HEK293T (cell line): ENCODE data around the gene INTS2.

Source experiments
- CTCF ChIA-PET: fragments of 350-600 bp; formaldehyde crosslinking; extraction: SDS; loops from one replicate; lab custom pipeline; 2021; ENCODE audit warnings: antibody characterized with exemption, inconsistent platforms; lab: Yijun Ruan, JAX
- POLR2A ChIA-PET: fragments of 350-600 bp; formaldehyde crosslinking; extraction: SDS; loops from one replicate; lab custom pipeline; 2020; ENCODE audit warnings: antibody characterized with exemption, inconsistent platforms; lab: Yijun Ruan, JAX
- DNase-seq: peaks from one replicate; pipeline ENCODE4 v3.0.0; 2012; ENCODE audit warnings: mixed read lengths; ENCODE audit errors: extremely low spot score
- ARNT ChIP-seq: fragments of 450-650 bp; IDR thresholded peaks from 2 replicates; pipeline ENCODE4 v1.6.1; 2017; ENCODE audit warnings: mild to moderate bottlenecking
- BHLHE40 ChIP-seq: fragments of 450-650 bp; IDR thresholded peaks from 2 replicates; pipeline ENCODE4 v1.6.1; 2016; ENCODE audit warnings: mild to moderate bottlenecking, moderate library complexity, borderline replicate concordance
- CTBP1 ChIP-seq: fragments of 450-650 bp; IDR thresholded peaks from 2 replicates; pipeline ENCODE4 v1.6.1; 2016; ENCODE audit warnings: borderline replicate concordance
- ELF4 ChIP-seq: fragments of 450-650 bp; IDR thresholded peaks from 2 replicates; pipeline ENCODE4 v1.6.1; 2017; ENCODE audit warnings: antibody characterized with exemption
- FOXA1 ChIP-seq: fragments of 450-650 bp; IDR thresholded peaks from 2 replicates; pipeline ENCODE4 v1.6.1; 2016; ENCODE audit warnings: mild to moderate bottlenecking
- FOXK2 ChIP-seq: fragments of 450-650 bp; IDR thresholded peaks from 2 replicates; pipeline ENCODE4 v1.6.1; 2016; ENCODE audit warnings: mild to moderate bottlenecking
- FOXM1 ChIP-seq: fragments of 450-650 bp; IDR thresholded peaks from 2 replicates; pipeline ENCODE4 v1.6.1; 2017; ENCODE audit warnings: mild to moderate bottlenecking, borderline replicate concordance
- HDGF ChIP-seq: fragments of 450-650 bp; IDR thresholded peaks from 2 replicates; pipeline ENCODE4 v1.6.1; 2017; ENCODE audit warnings: antibody characterized with exemption, borderline replicate concordance
- L3MBTL2 ChIP-seq: fragments of 450-650 bp; conservative IDR thresholded peaks from 2 replicates; pipeline ENCODE4 v1.6.1; 2016; ENCODE audit warnings: mild to moderate bottlenecking
- LEF1 ChIP-seq: fragments of 450-650 bp; IDR thresholded peaks from 2 replicates; pipeline ENCODE4 v1.6.1; 2017; ENCODE audit warnings: mild to moderate bottlenecking, borderline replicate concordance
- NFRKB ChIP-seq: fragments of 450-650 bp; IDR thresholded peaks from 2 replicates; pipeline ENCODE4 v1.6.1; 2016; ENCODE audit warnings: mild to moderate bottlenecking, moderate library complexity
- SP1 ChIP-seq: fragments of 450-650 bp; IDR thresholded peaks from 2 replicates; pipeline ENCODE4 v1.6.1; 2017
- SUZ12 ChIP-seq: fragments of 450-650 bp; IDR thresholded peaks from 2 replicates; pipeline ENCODE4 v1.6.1; 2016; ENCODE audit warnings: mild to moderate bottlenecking
- TARDBP ChIP-seq: fragments of 450-650 bp; IDR thresholded peaks from 2 replicates; pipeline ENCODE4 v1.6.1; 2016
- ZNF384 ChIP-seq: fragments of 450-650 bp; IDR thresholded peaks from 2 replicates; pipeline ENCODE4 v1.6.1; 2016
- TF ChIP-seq, protein P1 (sequence below): fragments of 450-650 bp; IDR thresholded peaks from 2 replicates; pipeline ENCODE4 v1.6.1; 2016

Gene INTS2

GRCh38 chr17:61968757-61969156 lies 41.0 kb upstream of the INTS2 start:
- TF ChIP-seq FOXA1, result no peak
- TF ChIP-seq ELF4, result no peak
- TF ChIP-seq, protein P1, sequence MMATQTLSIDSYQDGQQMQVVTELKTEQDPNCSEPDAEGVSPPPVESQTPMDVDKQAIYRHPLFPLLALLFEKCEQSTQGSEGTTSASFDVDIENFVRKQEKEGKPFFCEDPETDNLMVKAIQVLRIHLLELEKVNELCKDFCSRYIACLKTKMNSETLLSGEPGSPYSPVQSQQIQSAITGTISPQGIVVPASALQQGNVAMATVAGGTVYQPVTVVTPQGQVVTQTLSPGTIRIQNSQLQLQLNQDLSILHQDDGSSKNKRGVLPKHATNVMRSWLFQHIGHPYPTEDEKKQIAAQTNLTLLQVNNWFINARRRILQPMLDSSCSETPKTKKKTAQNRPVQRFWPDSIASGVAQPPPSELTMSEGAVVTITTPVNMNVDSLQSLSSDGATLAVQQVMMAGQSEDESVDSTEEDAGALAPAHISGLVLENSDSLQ, result no peak
- TF ChIP-seq TARDBP, result no peak
- TF ChIP-seq FOXM1, result no peak
- no peak for TF ChIP-seq L3MBTL2
- no peak for TF ChIP-seq SUZ12
- no peak for TF ChIP-seq SP1
- no peak for TF ChIP-seq LEF1
- TF ChIP-seq FOXK2, result no peak
- TF ChIP-seq NFRKB, result no peak
- no peak for TF ChIP-seq ARNT
- no peak for TF ChIP-seq HDGF
- TF ChIP-seq ZNF384, result no peak
- no peak for TF ChIP-seq BHLHE40
- TF ChIP-seq CTBP1, result no peak
- CTCF ChIA-PET, result interaction anchor here (0.6 to 1.6 kb wide), 2 partner anchors 13 to 141 kb away, joined by 3 to 7 read pairs; no protein-coding TSS in a partner anchor
- no peak for DNase-seq
- POLR2A ChIA-PET, result interaction anchor here (0.6 kb wide), 1 partner anchor 401 kb away, joined by 3 read pairs; no protein-coding TSS in a partner anchor

GRCh38 chr17:61967729-61968128 lies 39.9 kb upstream of the INTS2 start:
- TF ChIP-seq SUZ12, result no peak
- TF ChIP-seq L3MBTL2, result no peak
- TF ChIP-seq LEF1, result no peak
- TF ChIP-seq TARDBP, result no peak
- TF ChIP-seq FOXA1, result no peak
- no peak for TF ChIP-seq FOXM1
- TF ChIP-seq, protein P1, result no peak
- TF ChIP-seq SP1, result no peak
- no peak for TF ChIP-seq FOXK2
- TF ChIP-seq ARNT, result no peak
- TF ChIP-seq ZNF384, result no peak
- no peak for TF ChIP-seq CTBP1
- TF ChIP-seq ELF4, result no peak
- TF ChIP-seq HDGF, result no peak
- CTCF ChIA-PET, result interaction anchor here (1.6 kb wide), 1 partner anchor 142 kb away, joined by 3 read pairs; no protein-coding TSS in a partner anchor
- no peak for DNase-seq
- POLR2A ChIA-PET, result no interaction called here

DNA sequence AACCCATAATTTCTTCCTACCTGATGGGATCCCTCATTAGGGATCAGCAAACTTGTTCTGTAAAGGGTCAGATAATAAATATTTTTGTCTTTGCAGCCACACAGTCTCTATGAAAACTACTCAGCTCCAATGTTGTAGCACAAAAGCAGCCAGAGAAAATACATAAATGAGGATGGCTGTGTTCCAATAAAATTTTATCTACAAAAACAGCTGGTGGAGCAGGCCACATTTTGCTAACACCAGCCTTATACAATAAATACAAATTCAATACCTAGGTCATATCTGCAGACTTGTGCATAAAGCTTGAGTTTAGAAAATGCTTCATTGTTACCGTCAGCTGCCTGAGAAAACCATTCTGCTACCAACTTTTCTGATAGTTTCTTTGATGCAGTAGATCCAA lies 38.4 kb upstream of the INTS2 start:
- POLR2A ChIA-PET, result no interaction called here
- CTCF ChIA-PET, result no interaction called here

GRCh38 chr17:61955619-61956018 lies 27.8 kb upstream of the INTS2 start:
- no peak for TF ChIP-seq HDGF
- no peak for TF ChIP-seq ARNT
- TF ChIP-seq L3MBTL2, result no peak
- TF ChIP-seq TARDBP, result no peak
- TF ChIP-seq ELF4, result no peak
- TF ChIP-seq FOXA1, result no peak
- TF ChIP-seq FOXM1, result no peak
- no peak for TF ChIP-seq CTBP1
- no peak for TF ChIP-seq NFRKB
- no peak for TF ChIP-seq FOXK2
- TF ChIP-seq SP1, result no peak
- no peak for TF ChIP-seq SUZ12
- no peak for TF ChIP-seq ZNF384
- TF ChIP-seq, protein P1, result no peak
- TF ChIP-seq BHLHE40, result no peak
- TF ChIP-seq LEF1, result no peak
- ChIA-PET POLR2A (no interaction called here), CTCF (interaction anchor here (0.7 kb wide), 1 partner anchor 13 kb away, joined by 7 read pairs; no protein-coding TSS in a partner anchor)
- DNase-seq, result no peak

More for the DNA sequence above, 38.4 kb upstream of the INTS2 start:
- TF ChIP-seq SUZ12 (no peak), HDGF (no peak), ZNF384 (no peak), ARNT (no peak), L3MBTL2 (no peak), FOXM1 (no peak), ELF4 (no peak), NFRKB (no peak)
- TF ChIP-seq, protein P1, result no peak
- DNase-seq, result no peak

- ChIA-PET POLR2A (no interaction called here), CTCF (no interaction called here)
- TF ChIP-seq, protein P1, result no peak
- TF ChIP-seq ZNF384 (no peak), ELF4 (no peak), LEF1 (no peak), NFRKB (no peak), ARNT (no peak)
- no peak for DNase-seq
These were observed 19.7 kb upstream of the INTS2 start for GRCh38 chr17:61947367-61948078.
